Measurements from ENCODE around the gene RALB. TPM values are rescaled to one million over a fixed set of nuclear protein-coding genes. Genes with fewer than 3 reads are reported as not detected.

RALB gene
- total and polyA plus RNA-seq, 2 donors from 2014 or later: 58.5 to 64.5 TPM

DNA sequence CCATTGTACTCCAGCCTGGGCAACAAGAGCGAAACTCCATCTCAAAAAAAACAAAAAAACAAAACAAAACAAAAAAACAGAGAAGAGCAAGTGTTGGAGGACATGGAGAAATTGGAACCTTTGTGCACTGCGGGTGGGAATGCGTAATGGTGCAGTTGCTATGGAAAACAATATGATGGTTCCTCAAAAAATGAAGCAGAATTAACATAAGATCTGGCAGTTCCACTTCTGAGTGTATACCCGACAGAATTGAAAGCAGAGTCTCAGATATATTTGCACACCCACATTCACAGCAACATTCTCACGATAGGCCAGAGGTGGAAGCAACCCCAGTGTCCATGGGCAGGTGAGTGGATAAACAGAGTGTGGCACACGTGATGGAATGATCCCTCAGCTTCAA is 11.0 kb upstream of the RALB start:
- H3K27ac ChIP-seq (ENCODE audit: low read depth in 2 of 2, low read length in 2 of 2): no peak overlapping the region
- intact Hi-C loops (cut with DNase I): no loop called here
- DNase-seq: no peak
- peaks cover 0 to 12% (median 2%) of the 10 kb centered on the region in 3 donors for H3K4me1 ChIP-seq (ENCODE audit: control insufficient read depth in 2 of 3, insufficient read depth in 2 of 3, low read depth in 1 of 3, low read length in 3 of 3)
- H3K27me3 ChIP-seq (ENCODE audit: control insufficient read depth, insufficient read depth, low read length): no peaks in the 10 kb centered on the region
- H3K9me3 ChIP-seq (ENCODE audit: control insufficient read depth in 2 of 3, insufficient read depth in 1 of 3, low read length in 3 of 3): no peaks in the 10 kb centered on the region
- no peak for FAIRE-seq
- no peaks in the 10 kb centered on the region for H3K36me3 ChIP-seq (ENCODE audit: control insufficient read depth in 2 of 3, insufficient read depth in 3 of 3, low read length in 3 of 3)
- TF ChIP-seq, protein P1, sequence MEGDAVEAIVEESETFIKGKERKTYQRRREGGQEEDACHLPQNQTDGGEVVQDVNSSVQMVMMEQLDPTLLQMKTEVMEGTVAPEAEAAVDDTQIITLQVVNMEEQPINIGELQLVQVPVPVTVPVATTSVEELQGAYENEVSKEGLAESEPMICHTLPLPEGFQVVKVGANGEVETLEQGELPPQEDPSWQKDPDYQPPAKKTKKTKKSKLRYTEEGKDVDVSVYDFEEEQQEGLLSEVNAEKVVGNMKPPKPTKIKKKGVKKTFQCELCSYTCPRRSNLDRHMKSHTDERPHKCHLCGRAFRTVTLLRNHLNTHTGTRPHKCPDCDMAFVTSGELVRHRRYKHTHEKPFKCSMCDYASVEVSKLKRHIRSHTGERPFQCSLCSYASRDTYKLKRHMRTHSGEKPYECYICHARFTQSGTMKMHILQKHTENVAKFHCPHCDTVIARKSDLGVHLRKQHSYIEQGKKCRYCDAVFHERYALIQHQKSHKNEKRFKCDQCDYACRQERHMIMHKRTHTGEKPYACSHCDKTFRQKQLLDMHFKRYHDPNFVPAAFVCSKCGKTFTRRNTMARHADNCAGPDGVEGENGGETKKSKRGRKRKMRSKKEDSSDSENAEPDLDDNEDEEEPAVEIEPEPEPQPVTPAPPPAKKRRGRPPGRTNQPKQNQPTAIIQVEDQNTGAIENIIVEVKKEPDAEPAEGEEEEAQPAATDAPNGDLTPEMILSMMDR (IDR thresholded peaks at IDR 0.05; ENCODE audit: borderline replicate concordance, extremely low read depth, insufficient read depth): no peak
- H3K4me3 ChIP-seq (ENCODE audit: low read length in 3 of 3): no peak overlapping the region
- H3K9ac ChIP-seq (ENCODE audit: low read length in 3 of 3): no peak overlapping the region

DNA sequence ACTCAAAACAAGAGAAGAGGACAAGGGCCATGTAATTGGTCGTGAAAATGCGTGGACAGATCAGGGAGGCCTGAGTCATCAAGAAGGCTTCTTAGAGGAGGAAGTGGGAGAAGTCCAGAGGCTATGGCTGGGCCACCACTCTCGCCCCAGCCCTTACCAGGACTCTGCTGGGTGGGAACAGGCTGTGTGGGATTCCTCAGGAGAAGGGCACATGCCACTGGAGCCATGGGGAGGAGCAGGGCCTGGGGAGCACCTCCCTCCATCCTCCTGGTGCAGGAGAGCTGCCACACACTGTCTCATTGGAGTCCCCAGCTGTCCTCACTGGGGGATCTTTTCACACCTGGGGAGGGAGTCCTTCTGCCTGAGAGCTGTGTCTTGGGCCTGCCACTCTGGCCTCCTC is 9.4 kb upstream of the RALB start:
- no peak overlapping the region for H3K9ac ChIP-seq (ENCODE audit: low read length in 3 of 3)

DNA sequence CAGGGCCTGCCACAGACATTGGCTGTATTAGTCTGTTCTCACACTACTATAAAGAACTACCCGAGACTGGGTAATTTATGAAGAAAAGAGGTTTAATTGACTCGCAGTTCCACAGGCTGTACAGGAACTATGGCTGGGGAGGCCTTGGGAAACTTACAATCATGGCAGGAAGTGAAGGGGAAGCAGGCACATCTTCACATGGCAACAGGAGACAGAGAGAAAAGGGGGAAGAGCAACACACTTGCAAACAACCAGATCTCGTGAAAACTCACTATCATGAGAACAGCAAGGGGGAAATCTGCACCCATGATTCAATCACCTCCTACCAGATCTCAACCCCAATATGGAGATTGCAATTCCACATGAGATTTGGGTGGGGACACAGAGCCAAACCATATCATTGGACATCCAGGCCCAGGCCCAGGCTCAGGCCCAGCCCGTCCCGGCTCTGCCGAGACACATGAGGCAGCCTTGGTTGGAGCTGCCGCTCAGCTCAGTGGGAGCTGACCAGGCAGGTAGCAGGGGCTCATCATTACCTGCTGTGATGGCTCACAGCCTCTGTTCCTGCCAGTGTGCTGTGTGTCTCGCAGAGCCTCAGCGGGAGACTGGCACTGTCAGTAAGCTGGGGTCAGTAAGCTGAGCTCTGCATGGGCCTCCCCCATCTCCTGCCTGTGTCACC is 8.6 kb upstream of the RALB start:
- DNase-seq (no peak), FAIRE-seq (no peak)
- H3K4me1 ChIP-seq (ENCODE audit: control insufficient read depth in 2 of 3, insufficient read depth in 2 of 3, low read depth in 1 of 3, low read length in 3 of 3): peaks cover 0 to 10% (median 2%) of the 10 kb centered on the region in 3 donors
- no peak overlapping the region for H3K27ac ChIP-seq (ENCODE audit: low read depth in 2 of 2, low read length in 2 of 2)
- TF ChIP-seq, protein P1 (IDR thresholded peaks at IDR 0.05; ENCODE audit: borderline replicate concordance, extremely low read depth, insufficient read depth): no peak
- no peaks in the 10 kb centered on the region for H3K27me3 ChIP-seq (ENCODE audit: control insufficient read depth, insufficient read depth, low read length)
- no peaks in the 10 kb centered on the region for H3K9me3 ChIP-seq (ENCODE audit: control insufficient read depth in 2 of 3, insufficient read depth in 1 of 3, low read length in 3 of 3)
- no peaks in the 10 kb centered on the region for H3K36me3 ChIP-seq (ENCODE audit: control insufficient read depth in 2 of 3, insufficient read depth in 3 of 3, low read length in 3 of 3)
- no peak overlapping the region for H3K9ac ChIP-seq (ENCODE audit: low read length in 3 of 3)
- no peak overlapping the region for H3K4me3 ChIP-seq (ENCODE audit: low read length in 3 of 3)
- intact Hi-C loops (cut with DNase I): no loop called here

More for the DNA sequence above, 9.4 kb upstream of the RALB start:
- FAIRE-seq (no peak), DNase-seq (no peak)
- H3K36me3 ChIP-seq (ENCODE audit: control insufficient read depth in 2 of 3, insufficient read depth in 3 of 3, low read length in 3 of 3): no peaks in the 10 kb centered on the region
- no peak overlapping the region for H3K4me3 ChIP-seq (ENCODE audit: low read length in 3 of 3)
- TF ChIP-seq, protein P1 (IDR thresholded peaks at IDR 0.05; ENCODE audit: borderline replicate concordance, extremely low read depth, insufficient read depth): no peak
- no peaks in the 10 kb centered on the region for H3K9me3 ChIP-seq (ENCODE audit: control insufficient read depth in 2 of 3, insufficient read depth in 1 of 3, low read length in 3 of 3)
- H3K4me1 ChIP-seq (ENCODE audit: control insufficient read depth in 2 of 3, insufficient read depth in 2 of 3, low read depth in 1 of 3, low read length in 3 of 3): peaks cover 0 to 12% (median 2%) of the 10 kb centered on the region in 3 donors
- H3K27ac ChIP-seq (ENCODE audit: low read depth in 2 of 2, low read length in 2 of 2): no peak overlapping the region
- no peaks in the 10 kb centered on the region for H3K27me3 ChIP-seq (ENCODE audit: control insufficient read depth, insufficient read depth, low read length)
- intact Hi-C loops (cut with DNase I): no loop called here

Data from kidney (tissue), 14 donors.